GOT3 (cell line): ENCODE data around the gene OPN5.
"Not testable (repeated sequence)": the region's sequence is repeated elsewhere in the genome, so short reads cannot be mapped to it uniquely, and the experiment has no call there.

ENCODE experiments used
- DNase-seq: peaks from one replicate; lab custom pipeline; 2025; ENCODE audit warnings: mixed read lengths; lab: John Stamatoyannopoulos, UW

OPN5 gene, protein sequence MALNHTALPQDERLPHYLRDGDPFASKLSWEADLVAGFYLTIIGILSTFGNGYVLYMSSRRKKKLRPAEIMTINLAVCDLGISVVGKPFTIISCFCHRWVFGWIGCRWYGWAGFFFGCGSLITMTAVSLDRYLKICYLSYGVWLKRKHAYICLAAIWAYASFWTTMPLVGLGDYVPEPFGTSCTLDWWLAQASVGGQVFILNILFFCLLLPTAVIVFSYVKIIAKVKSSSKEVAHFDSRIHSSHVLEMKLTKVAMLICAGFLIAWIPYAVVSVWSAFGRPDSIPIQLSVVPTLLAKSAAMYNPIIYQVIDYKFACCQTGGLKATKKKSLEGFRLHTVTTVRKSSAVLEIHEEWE

DNA sequence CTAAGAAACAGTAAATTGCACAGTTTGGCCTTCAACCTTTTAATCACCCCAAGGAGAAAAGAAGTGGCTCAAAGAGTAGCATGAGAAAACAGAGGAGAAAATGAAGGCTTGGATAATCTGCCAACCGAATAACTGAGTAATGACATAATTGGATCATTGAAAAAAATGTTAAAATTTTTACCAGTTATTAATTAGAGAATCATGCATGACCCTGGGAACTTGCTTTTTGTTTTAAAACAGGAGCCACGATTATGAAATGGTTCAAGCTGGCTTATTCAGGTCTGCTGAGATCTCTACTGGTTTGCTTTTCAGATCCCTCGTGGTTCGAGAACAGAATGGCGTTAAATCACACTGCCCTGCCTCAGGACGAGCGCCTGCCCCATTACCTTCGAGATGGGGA, at the start of gene OPN5:
Gene OPN5, plus strand, starts transcription at position 301 of the 400 bp plus-strand sequence. Its CDS starts 35 bp downstream, at position 336.
- DNase-seq: no peak

DNA sequence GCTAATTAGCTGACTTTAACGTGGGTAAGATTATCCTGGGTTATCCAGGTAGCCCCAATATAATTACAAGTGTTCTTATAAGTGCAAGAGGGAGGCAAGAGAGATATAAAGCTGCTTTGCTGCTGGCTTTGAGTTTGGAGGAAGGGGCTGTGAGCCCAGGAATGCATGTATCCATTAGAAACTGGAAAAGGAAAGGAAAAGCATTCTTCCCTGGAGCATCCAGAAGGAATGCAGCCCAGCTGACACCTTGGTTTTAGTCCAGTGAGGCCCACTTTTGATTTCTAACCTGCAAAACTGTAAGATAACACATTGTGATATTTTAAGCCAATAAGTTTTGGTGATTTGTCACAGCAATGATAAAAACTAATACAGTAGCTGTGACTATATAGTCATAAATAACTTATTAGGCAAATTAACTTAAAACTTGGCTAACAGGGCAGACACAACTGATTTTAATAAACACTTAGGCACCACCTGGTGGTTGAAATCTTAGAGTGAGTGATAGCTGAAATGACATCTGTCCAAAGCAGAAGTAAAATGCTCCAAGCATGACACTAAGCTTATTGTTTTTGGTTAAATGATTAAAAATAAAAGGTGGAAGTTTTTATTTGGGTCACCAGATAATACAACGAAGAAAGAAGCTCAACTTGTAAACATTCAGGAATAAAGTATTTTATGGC, 47.8 kb upstream of the OPN5 start:
- DNase-seq: no peak

DNA sequence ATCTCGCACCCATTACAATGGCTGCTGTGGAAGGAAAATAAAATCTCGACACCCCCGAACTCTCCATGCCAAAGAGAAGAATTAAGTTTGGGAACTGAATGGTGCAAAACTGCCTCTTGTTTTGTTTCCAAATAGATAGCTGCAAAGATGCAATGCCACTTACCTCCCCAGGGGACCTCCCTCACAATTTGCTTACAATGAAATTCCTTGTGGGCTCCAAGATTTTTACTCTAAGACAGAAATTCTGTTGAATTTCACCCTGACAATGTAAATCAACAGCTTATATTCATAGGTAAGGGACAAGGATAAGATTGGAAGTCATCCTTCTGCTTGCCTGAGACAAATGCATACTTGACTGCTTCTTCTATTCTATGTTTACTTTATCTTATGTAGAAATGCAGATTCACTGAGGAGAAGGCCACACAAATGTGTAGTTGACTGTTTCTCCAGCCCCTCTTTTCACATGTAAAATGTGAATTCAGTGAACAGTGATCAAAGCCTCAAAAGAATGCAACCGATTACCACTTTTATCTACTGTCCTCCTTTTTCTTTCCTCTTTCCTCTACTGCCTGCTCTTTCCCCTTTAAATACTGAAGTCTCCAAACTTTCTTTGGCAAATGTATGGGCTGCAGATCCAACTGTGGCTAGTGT, 46.9 kb upstream of the OPN5 start:
- no peak for DNase-seq

DNA sequence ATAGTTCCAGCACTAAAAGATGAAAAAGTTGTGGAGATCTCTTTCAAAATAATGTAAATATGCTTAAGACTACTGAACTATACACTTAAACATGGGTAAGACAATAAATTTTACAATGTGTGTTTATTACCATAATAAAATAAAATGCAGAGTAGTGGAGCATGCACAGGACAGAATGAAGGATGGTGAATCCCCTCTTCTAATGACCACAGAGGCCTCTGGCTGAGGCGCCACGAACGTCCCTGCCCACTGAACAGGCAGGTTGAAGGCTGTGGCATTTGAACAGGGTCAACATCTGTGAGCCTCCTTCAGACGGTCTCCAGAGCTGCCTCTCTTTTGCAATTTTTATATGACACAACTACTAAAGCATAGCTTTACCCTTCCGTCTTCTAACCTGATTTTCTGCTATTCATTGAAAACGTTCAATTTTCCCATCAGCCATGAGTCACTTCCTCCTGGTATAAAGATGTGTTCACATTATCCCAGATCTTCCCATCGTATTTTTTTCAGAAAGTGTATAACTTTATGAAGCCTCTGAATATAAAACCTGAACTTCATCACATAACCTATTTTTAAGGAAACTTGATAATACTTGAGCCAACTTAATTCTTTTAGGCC, 45.6 kb upstream of the OPN5 start:
- DNase-seq: no peak

DNA sequence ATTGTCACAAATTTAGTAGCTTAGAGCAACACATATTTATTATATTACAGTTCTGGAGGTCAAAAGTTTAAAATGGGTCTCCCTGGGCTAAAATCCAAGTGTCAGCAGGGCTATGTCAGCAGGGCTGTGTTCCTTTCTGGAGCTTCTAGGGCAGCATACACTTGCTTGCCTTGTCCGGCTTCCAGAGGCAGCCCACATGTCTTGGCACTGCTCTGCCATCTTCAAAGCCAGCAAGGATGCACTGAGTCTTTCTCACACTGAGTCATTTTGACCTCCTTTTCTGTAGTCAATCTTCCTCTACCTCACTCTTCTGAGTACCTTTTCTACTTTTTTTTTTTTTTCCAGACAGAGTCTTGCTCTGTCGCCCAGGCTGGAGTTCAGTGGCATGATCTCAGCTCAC, 44.4 kb upstream of the OPN5 start:
- no peak for DNase-seq

DNA sequence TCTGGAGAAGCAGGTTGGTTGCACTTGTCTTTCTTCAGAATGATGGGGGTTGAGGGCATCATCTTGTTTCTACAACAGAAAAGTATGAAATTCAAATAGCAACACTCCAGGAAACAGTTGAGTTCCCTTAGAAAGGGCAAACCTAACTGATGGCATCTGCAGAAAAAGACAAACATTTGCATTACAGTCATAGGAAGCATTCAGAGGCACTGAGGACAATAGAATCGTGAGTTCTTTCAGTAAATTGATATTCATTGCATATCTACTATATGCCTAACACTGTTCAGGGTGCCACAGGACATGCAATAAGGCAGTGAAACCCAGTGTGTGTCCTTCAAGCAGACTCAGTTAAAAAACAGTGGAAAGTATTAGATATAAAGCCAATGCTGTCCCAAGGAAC, 41.1 kb upstream of the OPN5 start:
- no peak for DNase-seq

DNA sequence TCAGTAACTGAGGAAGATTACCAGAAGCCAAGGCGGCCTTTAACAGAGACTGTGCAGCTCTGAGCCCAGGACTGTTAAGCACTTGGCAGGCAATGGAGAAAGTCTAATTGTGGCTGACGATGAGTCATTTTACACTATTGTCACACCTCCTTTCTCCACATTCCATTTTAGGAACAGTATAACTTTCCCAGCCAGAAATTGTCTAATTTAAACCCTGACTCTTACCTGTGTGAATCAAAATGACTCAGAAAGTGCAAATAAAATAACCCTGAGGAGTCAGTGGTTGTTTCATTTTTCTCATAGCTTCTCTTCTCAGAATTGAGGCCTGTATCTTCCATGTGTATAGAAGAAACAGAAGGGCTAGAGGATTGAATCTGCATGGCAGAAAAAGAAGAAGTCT, 40.0 kb upstream of the OPN5 start:
- no peak for DNase-seq

DNA sequence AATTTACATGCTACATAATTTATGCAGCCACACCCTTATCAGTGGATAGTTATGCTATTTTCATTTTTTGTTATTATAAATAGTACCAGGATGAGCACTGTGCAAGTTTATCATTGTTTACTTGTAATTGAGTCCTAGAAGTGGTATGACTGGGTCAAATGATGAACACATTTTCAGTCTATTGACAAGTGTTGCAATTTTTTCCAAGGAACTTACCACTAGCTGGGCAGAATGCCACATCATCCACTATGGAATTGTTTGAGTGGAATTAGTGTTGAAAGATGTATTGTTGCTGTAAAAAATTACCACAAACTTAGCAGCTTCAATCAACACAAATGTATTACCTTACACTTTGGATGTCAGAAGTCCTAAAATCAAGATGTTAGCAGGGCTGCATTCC, 38.1 kb upstream of the OPN5 start:
- DNase-seq: no peak

DNA sequence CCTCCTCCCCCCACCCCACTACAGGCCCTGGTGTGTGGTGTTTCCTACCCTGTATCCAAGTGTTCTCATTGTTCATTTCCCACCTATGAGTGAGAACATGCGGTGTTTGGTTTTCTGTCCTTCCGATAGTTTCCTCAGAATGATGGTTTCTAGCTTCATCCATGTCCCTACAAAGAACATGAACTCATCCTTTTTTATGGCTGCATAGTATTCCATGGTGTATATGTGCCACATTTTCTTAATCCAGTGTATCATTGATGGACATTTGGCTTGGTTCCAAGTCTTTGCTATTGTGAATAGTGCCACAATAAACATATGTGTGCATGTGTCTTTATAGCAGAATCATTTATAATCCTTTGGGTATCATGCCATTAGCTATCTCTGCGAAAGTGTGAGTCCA, 36.6 kb upstream of the OPN5 start:
- not testable (repeated sequence) for DNase-seq

DNA sequence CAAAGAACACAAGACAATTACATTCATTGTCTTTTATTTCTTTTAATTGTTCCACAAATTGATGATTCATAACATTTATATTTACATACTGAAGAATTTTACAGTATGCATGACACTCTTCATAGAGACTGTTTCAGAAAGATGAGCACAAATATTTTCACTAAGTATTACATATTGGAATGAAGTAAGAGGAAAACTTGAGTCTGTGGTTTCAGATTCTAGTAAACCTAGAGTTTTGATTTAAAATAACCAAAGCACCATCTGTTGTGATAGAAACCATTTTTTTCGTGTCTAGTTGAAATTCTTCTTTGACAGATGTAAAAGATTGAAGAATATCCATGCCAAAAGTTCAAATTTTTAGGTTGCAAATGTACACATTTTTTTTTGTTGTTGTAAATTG, 32.1 kb upstream of the OPN5 start:
- no peak for DNase-seq

DNA sequence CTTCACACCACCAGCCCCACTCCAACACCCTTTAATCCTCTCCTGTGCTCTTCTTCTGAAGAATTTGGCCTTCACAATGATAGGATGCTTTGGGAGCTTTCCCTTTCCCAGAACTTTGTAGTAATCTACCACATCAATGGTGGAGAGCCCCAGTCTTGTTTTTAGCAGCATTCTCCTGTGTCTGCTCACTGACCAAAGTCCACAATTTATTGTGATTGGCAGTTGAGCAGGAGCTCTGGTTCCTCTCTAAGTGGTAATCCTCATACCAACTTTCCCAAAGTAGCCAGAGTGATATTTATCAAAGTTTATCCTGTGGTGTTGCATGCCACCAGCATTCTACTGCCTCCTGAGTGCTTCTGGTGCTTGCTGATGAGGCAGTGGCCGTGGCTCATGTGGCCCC, 29.0 kb upstream of the OPN5 start:
- DNase-seq: no peak

DNA sequence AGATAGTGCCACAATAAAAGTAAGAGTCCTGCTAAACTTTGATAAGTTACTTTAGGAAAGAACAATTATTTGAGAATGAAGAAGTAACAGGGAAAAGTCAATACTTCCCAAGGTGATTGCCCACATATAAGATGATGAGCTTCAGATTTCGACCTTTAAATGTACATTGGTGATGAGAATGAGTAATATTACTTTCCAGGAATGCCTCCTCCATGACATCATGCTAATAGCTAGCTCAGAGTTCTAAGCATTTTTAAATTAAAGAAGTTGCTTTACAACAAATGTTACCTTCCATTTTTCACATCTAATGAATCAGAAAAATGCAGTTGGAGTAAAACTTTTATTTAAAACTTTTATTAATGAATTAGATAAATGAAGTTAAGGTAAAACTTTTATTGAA, 22.5 kb upstream of the OPN5 start:
- DNase-seq: no peak

DNA sequence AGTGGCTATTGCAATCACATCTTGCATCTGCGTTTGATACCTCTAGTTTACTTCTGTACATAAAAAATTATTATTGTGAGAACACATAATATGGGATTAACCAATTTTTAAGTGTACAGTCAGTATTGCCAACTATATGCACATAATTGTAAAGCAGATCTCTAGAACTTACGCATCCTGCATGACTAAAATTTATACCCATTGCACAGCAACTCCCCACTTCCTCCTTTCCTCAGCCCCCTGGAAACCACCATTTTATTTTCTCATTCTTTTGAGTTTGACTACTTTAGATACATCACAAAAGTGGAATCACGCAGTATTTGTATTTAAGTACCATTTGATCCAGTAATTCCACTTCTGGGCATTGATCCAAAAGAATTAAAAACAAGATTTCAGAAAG, 19.3 kb upstream of the OPN5 start:
- DNase-seq: no peak

DNA sequence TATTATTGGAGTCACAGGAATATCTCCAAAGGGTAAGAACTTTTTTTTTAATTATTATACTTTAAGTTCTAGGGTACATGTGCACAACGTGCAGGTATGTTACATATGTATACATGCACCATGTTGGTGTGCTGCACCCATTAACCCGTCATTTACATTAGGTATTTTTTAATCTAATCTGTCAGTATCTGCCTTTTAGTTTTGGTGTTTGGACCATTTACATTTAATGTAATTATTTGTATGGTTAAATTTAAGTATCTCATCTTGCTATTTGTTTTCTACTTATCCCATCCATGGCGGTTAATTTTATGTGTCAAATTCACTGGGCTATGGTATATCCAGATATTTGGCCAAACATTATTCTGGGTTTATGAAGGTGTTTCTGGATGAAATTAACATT, 15.4 kb upstream of the OPN5 start:
- DNase-seq: no peak

DNA sequence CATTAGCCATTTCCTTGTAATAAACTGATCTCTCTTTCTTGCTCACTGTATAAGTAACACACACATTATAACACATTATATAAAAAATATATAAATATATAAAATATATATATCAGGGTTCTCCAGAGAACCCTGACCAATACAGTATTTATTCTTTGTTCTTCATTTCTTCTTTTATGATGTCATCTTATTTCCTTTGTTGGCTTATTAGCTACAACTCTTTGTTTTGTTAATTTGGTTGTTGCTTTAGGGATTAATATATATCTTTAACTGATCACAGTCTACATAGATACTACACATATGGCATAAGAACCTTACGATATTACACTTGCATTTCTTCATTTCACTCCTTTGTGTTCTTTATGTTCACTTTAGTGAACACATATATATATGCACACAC, 14.7 kb upstream of the OPN5 start:
- DNase-seq: no peak

DNA sequence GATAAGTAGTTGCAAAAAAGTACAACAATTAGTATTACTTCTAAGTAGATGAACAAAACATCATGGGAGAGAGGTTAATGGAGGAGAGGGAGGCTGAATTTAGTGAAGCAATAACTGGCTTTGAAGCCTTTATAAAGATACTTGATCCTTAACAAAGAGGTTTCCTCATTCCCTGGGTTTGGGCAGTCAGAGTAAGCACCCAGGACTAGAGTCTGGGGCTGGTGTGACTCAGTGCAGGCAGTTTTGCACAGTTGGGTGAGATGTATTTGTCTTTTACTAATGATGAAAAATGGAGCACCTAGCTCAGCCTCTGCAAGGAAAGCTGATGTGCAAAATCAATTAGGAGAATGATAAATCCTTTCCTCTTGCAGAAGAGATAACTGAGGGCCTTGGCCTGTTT, 11.8 kb upstream of the OPN5 start:
- no peak for DNase-seq

DNA sequence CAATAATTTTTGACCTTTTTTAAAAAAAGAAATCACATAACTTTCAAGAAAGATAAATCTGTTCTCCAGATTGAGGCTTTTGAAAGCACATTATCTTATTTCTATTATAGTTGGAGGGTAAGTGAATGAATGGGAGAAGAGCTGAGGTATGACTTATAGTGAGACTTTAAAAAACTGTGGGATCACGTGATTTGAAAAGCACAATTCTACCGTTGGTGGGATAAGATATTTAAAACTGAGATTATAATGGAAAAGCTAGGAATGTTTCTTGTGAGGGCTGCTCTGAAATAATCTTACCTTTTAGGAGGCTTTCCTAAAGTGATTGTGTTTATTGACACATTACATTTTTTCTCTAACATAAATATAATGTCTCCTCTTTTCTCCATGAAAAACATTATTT, 9.5 kb upstream of the OPN5 start:
- DNase-seq: no peak

DNA sequence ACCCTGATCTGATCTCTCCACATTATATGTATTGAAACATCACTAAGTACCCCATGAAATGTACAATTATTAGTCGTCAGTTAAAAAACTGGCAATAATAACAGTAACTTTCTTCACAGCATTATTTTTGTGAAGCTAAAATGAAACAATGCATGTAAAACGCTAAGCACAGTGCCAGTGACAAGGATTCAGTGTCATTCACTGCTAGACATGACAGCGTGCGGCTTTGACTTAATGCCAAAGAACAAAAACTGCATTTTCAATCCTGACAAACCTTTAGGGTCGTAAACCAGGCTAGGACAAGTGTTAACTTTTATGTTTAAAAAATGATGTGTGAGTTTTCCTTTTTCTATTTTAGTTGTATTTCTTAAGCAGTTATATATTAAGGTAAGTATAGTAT, 8.8 kb upstream of the OPN5 start:
- DNase-seq: no peak

DNA sequence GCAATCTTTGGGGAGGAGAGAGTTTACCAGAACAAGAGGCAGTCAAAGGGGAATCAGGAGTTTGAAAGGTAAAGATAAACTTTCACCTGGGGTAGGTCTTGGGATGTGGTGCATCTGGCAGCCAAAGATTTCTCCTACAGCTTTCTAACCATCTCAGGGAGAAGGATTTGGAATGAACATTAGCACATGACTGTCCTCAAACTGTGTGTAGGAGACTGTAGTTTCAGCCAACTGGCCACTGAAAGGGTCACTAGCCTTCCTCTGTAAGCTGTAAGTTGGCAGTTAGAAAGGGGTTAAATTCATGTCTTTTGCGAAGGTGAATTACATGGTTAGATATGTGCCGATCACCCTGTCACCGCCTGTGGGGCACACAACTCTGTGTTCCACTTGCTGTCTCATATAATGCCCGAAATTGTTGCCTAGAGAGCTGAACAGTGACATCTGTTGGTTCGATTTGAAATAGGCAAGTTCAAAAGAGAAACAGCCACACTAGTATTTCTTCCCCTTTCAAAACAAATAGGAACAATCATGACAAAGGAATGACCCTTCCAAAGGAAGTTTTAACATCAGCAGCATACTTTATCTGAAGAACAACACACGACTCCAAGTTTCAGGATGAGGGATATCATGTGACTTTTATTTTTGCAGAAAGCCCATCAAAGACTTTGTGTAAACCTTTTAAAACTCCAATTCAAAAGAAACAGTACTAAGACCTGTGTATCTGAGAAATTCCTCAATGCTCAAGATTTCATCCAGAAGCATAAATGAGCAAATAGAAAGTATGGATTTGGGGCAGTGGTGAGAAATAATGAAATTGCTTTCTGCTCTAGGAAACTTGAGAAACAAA, 1.1 kb upstream of the OPN5 start:
- DNase-seq: no peak

DNA sequence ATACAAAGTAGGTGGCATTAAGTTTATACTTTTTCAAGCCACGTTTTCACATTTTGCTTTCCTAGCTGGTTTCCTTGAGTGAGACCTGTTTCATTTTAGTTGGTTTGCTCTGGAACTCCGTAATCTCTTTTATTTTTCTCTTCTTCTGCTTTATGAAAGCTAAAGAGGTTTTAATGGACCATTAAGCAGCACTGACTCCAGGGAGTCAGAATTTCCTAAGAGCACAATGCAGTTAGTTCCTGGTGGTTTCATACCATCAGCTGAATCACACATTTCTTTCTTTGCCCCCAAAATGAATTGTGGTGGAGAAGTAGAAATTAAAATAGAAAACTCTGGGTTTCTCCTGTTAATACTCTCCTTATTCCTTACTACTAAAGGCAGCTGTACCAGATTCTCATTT, 3.4 kb downstream of the OPN5 start:
- no peak for DNase-seq

DNA sequence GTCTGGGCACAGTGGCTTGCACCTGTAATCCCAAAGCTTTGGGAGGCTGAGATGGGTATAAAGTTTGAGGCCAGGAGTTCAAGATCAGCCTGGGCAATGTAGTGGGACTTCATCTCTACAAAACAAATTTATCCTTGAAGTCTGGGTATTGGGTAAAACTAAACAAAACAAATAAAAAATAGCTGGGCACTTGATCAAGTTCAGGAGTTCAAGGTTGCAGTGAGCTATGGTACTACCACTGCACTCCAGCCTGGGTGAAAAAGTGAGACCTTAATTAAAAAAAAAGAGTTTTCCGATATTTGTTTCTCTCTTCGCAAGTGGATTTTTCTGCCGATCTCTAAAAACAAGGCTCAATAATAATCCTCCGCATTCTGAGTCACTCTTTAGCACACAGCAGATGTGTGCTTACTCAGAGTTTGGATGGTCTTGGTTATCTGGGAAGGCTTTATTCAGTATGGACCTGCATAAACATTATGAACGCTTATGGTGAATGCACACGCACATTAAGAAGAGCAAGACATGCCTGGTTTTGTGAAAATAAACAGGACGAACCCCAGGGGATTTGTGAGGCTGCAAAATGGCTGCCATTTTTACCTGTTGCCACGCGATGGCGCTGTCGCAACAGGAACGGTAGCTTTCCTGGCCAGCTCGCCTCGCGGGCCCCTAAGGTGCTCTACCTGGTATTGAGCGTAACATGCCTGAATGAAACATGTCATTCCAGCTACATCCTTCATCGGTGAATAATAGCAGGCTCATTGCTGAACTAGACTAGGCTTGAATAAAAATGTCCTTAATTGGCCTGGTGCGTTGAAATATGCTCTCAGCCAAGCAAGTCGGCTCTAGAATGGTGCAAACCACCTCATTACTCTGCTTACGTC, 6.0 kb downstream of the OPN5 start:
- no peak for DNase-seq
